PFSK-1 (cell line): ENCODE measurements around the gene RASGRP4.

Source experiments
- REST ChIP-seq, 2 experiments: IDR thresholded peaks; 2 replicates each; pipeline versions ENCODE4 v1.6.1 to v1.8.0; 2011 to 2012; ENCODE audit warnings: low read depth in 2 of 2, low read length in 2 of 2, control low read depth in 1 of 2, inconsistent platforms in 1 of 2, mild to moderate bottlenecking in 1 of 2, moderate library complexity in 1 of 2; ENCODE audit not compliant: insufficient read depth in 1 of 2
- TAF1 ChIP-seq: IDR thresholded peaks from 2 replicates; pipeline ENCODE4 v1.6.1; 2012; ENCODE audit warnings: low read length, control low read depth, borderline replicate concordance; ENCODE audit not compliant: insufficient read depth

- no peak for TF ChIP-seq TAF1
- TF ChIP-seq REST (IDR thresholded peaks at IDR 0.05; ENCODE audit: insufficient read depth in 1 of 2, low read depth in 2 of 2, low read length in 2 of 2): no peak
Measured at GRCh38 chr19:38367041-38367440, 59.0 kb downstream of the RASGRP4 start.
